Naive B cell (primary cell): ENCODE measurements around the gene SSTR4. TPM values are rescaled to one million over a fixed set of nuclear protein-coding genes. Genes with fewer than 3 reads are reported as not detected.

Source experiments
- ATAC-seq, 2 donors: fragments of 150-1000 bp; cut with Tn5 transposase; 2 replicates each; pipeline ENCODE4 v1.10.0; 2021; ENCODE audit warnings: low read depth in 2 of 2, mild to moderate bottlenecking in 2 of 2, moderate library complexity in 2 of 2
- DNase-seq: peaks from one replicate; pipeline ENCODE4 v3.0.0; 2022
- H3K27ac Mint-ChIP-seq, 6 donors: one replicate each; pipeline ENCODE4 v1.8.0; 2020 to 2022; ENCODE audit warnings: mild to moderate bottlenecking in 6 of 6, mixed read lengths in 6 of 6, moderate library complexity in 5 of 6, inconsistent platforms in 2 of 6
- H3K27me3 Mint-ChIP-seq, 3 donors: one replicate each; pipeline ENCODE4 v1.8.0; 2021 to 2022; ENCODE audit warnings: mixed read lengths in 3 of 3, mild to moderate bottlenecking in 1 of 3
- H3K36me3 Mint-ChIP-seq, 2 donors: one replicate each; pipeline ENCODE4 v1.8.0; 2020 to 2022; ENCODE audit warnings: mixed read lengths in 2 of 2, inconsistent platforms in 1 of 2, mild to moderate bottlenecking in 1 of 2
- H3K4me1 Mint-ChIP-seq, 3 donors: one replicate each; pipeline ENCODE4 v1.8.0; 2020 to 2022; ENCODE audit warnings: mixed read lengths in 3 of 3, inconsistent platforms in 1 of 3, mild to moderate bottlenecking in 1 of 3, moderate library complexity in 1 of 3
- H3K4me3 Mint-ChIP-seq, 8 donors: one replicate each; pipeline ENCODE4 v1.8.0; 2020 to 2022; ENCODE audit warnings: mild to moderate bottlenecking in 8 of 8, mixed read lengths in 8 of 8, moderate library complexity in 8 of 8, inconsistent platforms in 2 of 8
- H3K9me3 Mint-ChIP-seq, 7 donors: one replicate each; pipeline ENCODE4 v1.8.0; 2020 to 2022; ENCODE audit warnings: mixed read lengths in 7 of 7, mild to moderate bottlenecking in 5 of 7, inconsistent platforms in 2 of 7, moderate library complexity in 1 of 7
- polyA plus RNA-seq, 6 donors: library from polyadenylated mRNA; unstranded; fragments of 300-500 nt; fragmentation: Illumina TruSeq; gene quantifications; one replicate each; pipeline ENCODE4 v1.2.3, GENCODE V29; 2021; ENCODE audit warnings: low read depth in 6 of 6

The SSTR4 gene
- polyA plus RNA-seq, 6 donors from 2014 or later: not detected

- peaks cover 0 to 2% (median 0%) of the 10 kb centered on the region in 7 donors for H3K9me3 Mint-ChIP-seq
- DNase-seq (no peak), ATAC-seq (no peak)
- no peaks in the 10 kb centered on the region for H3K4me1 Mint-ChIP-seq
- H3K27ac Mint-ChIP-seq: no peak overlapping the region
- no peak overlapping the region for H3K4me3 Mint-ChIP-seq
- peaks cover 0 to 7% (median 3%) of the 10 kb centered on the region in 3 donors for H3K27me3 Mint-ChIP-seq
- no peaks in the 10 kb centered on the region for H3K36me3 Mint-ChIP-seq
Measured at GRCh38 chr20:23007886-23008655, 27.0 kb upstream of the SSTR4 start.

- no peak for DNase-seq
- no peaks in the 10 kb centered on the region for H3K4me1 Mint-ChIP-seq
- no peaks in the 10 kb centered on the region for H3K36me3 Mint-ChIP-seq
- ATAC-seq: no peak
- H3K27me3 Mint-ChIP-seq: peaks cover 0 to 7% (median 3%) of the 10 kb centered on the region in 3 donors
- no peak overlapping the region for H3K27ac Mint-ChIP-seq
- no peak overlapping the region for H3K4me3 Mint-ChIP-seq
- peaks cover 0 to 2% (median 0%) of the 10 kb centered on the region in 7 donors for H3K9me3 Mint-ChIP-seq
Measured at GRCh38 chr20:23008667-23009066, 26.4 kb upstream of the SSTR4 start.

- ATAC-seq (no peak), DNase-seq (no peak)
- no peak overlapping the region for H3K27ac Mint-ChIP-seq
- peaks cover 0 to 7% (median 3%) of the 10 kb centered on the region in 3 donors for H3K27me3 Mint-ChIP-seq
- H3K4me1 Mint-ChIP-seq: no peaks in the 10 kb centered on the region
- no peaks in the 10 kb centered on the region for H3K36me3 Mint-ChIP-seq
- H3K4me3 Mint-ChIP-seq: no peak overlapping the region
- H3K9me3 Mint-ChIP-seq: peaks cover 0 to 2% (median 0%) of the 10 kb centered on the region in 7 donors
Measured at GRCh38 chr20:23009636-23010035, 25.5 kb upstream of the SSTR4 start.

- Mint-ChIP-seq H3K4me3 (no peak overlapping the region), H3K36me3 (no peaks in the 10 kb centered on the region), H3K4me1 (no peaks in the 10 kb centered on the region), H3K27me3 (peaks cover 0 to 7% (median 3%) of the 10 kb centered on the region in 3 donors), H3K9me3 (peaks cover 0 to 2% (median 0%) of the 10 kb centered on the region in 7 donors), H3K27ac (no peak overlapping the region)
- no peak for ATAC-seq
- DNase-seq: no peak
Measured at GRCh38 chr20:23010096-23010495, 25.0 kb upstream of the SSTR4 start.

GRCh38 chr20:23011008-23011721 lies 23.9 kb upstream of the SSTR4 start:
- no peak overlapping the region for H3K4me3 Mint-ChIP-seq
- DNase-seq (no peak), ATAC-seq (no peak)
- H3K4me1 Mint-ChIP-seq: no peaks in the 10 kb centered on the region
- H3K27ac Mint-ChIP-seq: no peak overlapping the region
- no peaks in the 10 kb centered on the region for H3K36me3 Mint-ChIP-seq
- H3K9me3 Mint-ChIP-seq: peaks cover 0 to 2% (median 0%) of the 10 kb centered on the region in 7 donors
- peaks cover 0 to 7% (median 3%) of the 10 kb centered on the region in 3 donors for H3K27me3 Mint-ChIP-seq

- Mint-ChIP-seq H3K9me3 (peaks cover 0 to 2% (median 0%) of the 10 kb centered on the region in 7 donors), H3K27ac (no peak overlapping the region), H3K4me3 (no peak overlapping the region), H3K36me3 (no peaks in the 10 kb centered on the region), H3K4me1 (no peaks in the 10 kb centered on the region), H3K27me3 (peaks cover 0 to 7% (median 0%) of the 10 kb centered on the region in 3 donors)
- no peak for ATAC-seq
- no peak for DNase-seq
Measured at GRCh38 chr20:23013429-23013828, 21.7 kb upstream of the SSTR4 start.

GRCh38 chr20:23017516-23017915 lies 17.6 kb upstream of the SSTR4 start:
- H3K27me3 Mint-ChIP-seq: no peaks in the 10 kb centered on the region
- no peaks in the 10 kb centered on the region for H3K9me3 Mint-ChIP-seq
- no peak for ATAC-seq
- H3K4me3 Mint-ChIP-seq: no peak overlapping the region
- no peak for DNase-seq
- no peak overlapping the region for H3K27ac Mint-ChIP-seq
- no peaks in the 10 kb centered on the region for H3K36me3 Mint-ChIP-seq
- no peaks in the 10 kb centered on the region for H3K4me1 Mint-ChIP-seq

GRCh38 chr20:23018432-23018831 lies 16.7 kb upstream of the SSTR4 start:
- Mint-ChIP-seq H3K9me3 (no peaks in the 10 kb centered on the region), H3K4me1 (no peaks in the 10 kb centered on the region), H3K27me3 (no peaks in the 10 kb centered on the region), H3K4me3 (no peak overlapping the region), H3K36me3 (no peaks in the 10 kb centered on the region), H3K27ac (no peak overlapping the region)
- DNase-seq (no peak), ATAC-seq (no peak)

GRCh38 chr20:23018941-23019340 lies 16.2 kb upstream of the SSTR4 start:
- H3K9me3 Mint-ChIP-seq: no peaks in the 10 kb centered on the region
- DNase-seq: no peak
- no peaks in the 10 kb centered on the region for H3K27me3 Mint-ChIP-seq
- H3K36me3 Mint-ChIP-seq: no peaks in the 10 kb centered on the region
- H3K4me3 Mint-ChIP-seq: no peak overlapping the region
- no peak for ATAC-seq
- no peak overlapping the region for H3K27ac Mint-ChIP-seq
- no peaks in the 10 kb centered on the region for H3K4me1 Mint-ChIP-seq

GRCh38 chr20:23019403-23019802 lies 15.7 kb upstream of the SSTR4 start:
- no peak for DNase-seq
- Mint-ChIP-seq H3K9me3 (no peaks in the 10 kb centered on the region), H3K4me1 (no peaks in the 10 kb centered on the region), H3K27ac (no peak overlapping the region), H3K27me3 (no peaks in the 10 kb centered on the region), H3K4me3 (no peak overlapping the region), H3K36me3 (no peaks in the 10 kb centered on the region)
- ATAC-seq: no peak

- ATAC-seq (no peak), DNase-seq (no peak)
Measured at GRCh38 chr20:23020230-23021018, 14.7 kb upstream of the SSTR4 start.

GRCh38 chr20:23021541-23021940 lies 13.6 kb upstream of the SSTR4 start:
- no peak for ATAC-seq
- Mint-ChIP-seq H3K9me3 (no peaks in the 10 kb centered on the region), H3K27me3 (no peaks in the 10 kb centered on the region), H3K36me3 (no peaks in the 10 kb centered on the region), H3K4me1 (no peaks in the 10 kb centered on the region), H3K27ac (no peak overlapping the region), H3K4me3 (no peak overlapping the region)
- DNase-seq: no peak

More at GRCh38 chr20:23020230-23021018, 14.7 kb upstream of the SSTR4 start:
- H3K9me3 Mint-ChIP-seq: no peaks in the 10 kb centered on the region
- H3K4me1 Mint-ChIP-seq: no peaks in the 10 kb centered on the region
- H3K27ac Mint-ChIP-seq: no peak overlapping the region
- no peaks in the 10 kb centered on the region for H3K27me3 Mint-ChIP-seq
- no peak overlapping the region for H3K4me3 Mint-ChIP-seq
- no peaks in the 10 kb centered on the region for H3K36me3 Mint-ChIP-seq

GRCh38 chr20:23021951-23022350 lies 13.2 kb upstream of the SSTR4 start:
- Mint-ChIP-seq H3K27me3 (no peaks in the 10 kb centered on the region), H3K4me1 (no peaks in the 10 kb centered on the region), H3K27ac (no peak overlapping the region), H3K9me3 (no peaks in the 10 kb centered on the region), H3K36me3 (no peaks in the 10 kb centered on the region), H3K4me3 (no peak overlapping the region)
- no peak for DNase-seq
- ATAC-seq: no peak
